GM19351 (cell line): ENCODE measurements around the gene TRIO.

ENCODE experiments used
- ATAC-seq: cut with Tn5 transposase; IDR thresholded peaks from one replicate; pipeline ENCODE4 v1.9.1; 2021; ENCODE audit warnings: mild to moderate bottlenecking, moderate library complexity; ENCODE audit not compliant: unreplicated experiment

The TRIO gene

GRCh38 chr5:14281746-14282181 lies 138.6 kb downstream of the TRIO start:
- ATAC-seq: peak; percentile 53

- ATAC-seq: no peak
Observed at GRCh38 chr5:14283139-14283538, 140.0 kb downstream of the TRIO start.

GRCh38 chr5:14284392-14285148 lies 141.4 kb downstream of the TRIO start:
- ATAC-seq: no peak

- no peak for ATAC-seq
Observed at GRCh38 chr5:14286007-14286406, 142.9 kb downstream of the TRIO start.

GRCh38 chr5:14286574-14287421 lies 143.7 kb downstream of the TRIO start:
- peak; percentile 85 for ATAC-seq

- no peak for ATAC-seq
Observed at GRCh38 chr5:14292766-14293658, 149.9 kb downstream of the TRIO start.

- ATAC-seq: no peak
Observed at GRCh38 chr5:14295610-14296009, 152.5 kb downstream of the TRIO start.

GRCh38 chr5:14296533-14297331 lies 153.6 kb downstream of the TRIO start:
- no peak for ATAC-seq

GRCh38 chr5:14297697-14298096 lies 154.6 kb downstream of the TRIO start:
- no peak for ATAC-seq

GRCh38 chr5:14298126-14298847 lies 155.1 kb downstream of the TRIO start:
- ATAC-seq: no peak

GRCh38 chr5:14299666-14300065 lies 156.5 kb downstream of the TRIO start:
- ATAC-seq: no peak

- no peak for ATAC-seq
Observed at GRCh38 chr5:14301186-14301585, 158.0 kb downstream of the TRIO start.

- no peak for ATAC-seq
Observed at GRCh38 chr5:14302330-14302729, 159.2 kb downstream of the TRIO start.

- ATAC-seq: no peak
Observed at GRCh38 chr5:14305045-14305444, 161.9 kb downstream of the TRIO start.

- no peak for ATAC-seq
Observed at GRCh38 chr5:14306329-14306815, 163.2 kb downstream of the TRIO start.

GRCh38 chr5:14308384-14309154 lies 165.4 kb downstream of the TRIO start:
- ATAC-seq: no peak

- ATAC-seq: no peak
Observed at GRCh38 chr5:14309199-14309598, 166.1 kb downstream of the TRIO start.

- no peak for ATAC-seq
Observed at GRCh38 chr5:14309878-14310531, 166.9 kb downstream of the TRIO start.
